Calu3 (cell line): Measurements from ENCODE around the gene ACOT11. TPM values are rescaled to one million over a fixed set of nuclear protein-coding genes. Genes with fewer than 3 reads are reported as not detected.

ENCODE experiments used
- BruUV-seq: library from RNA; stranded (reverse); fragments of 400-500 nt; replicated peaks from 2 replicates; lab custom pipeline; 2021; lab: Mats Ljungman, UMichigan
- CTCF ChIA-PET: fragments of 300-600 bp; sonication (Branson Sonifier 250); formaldehyde crosslinking; loops from one replicate; lab custom pipeline; 2022; ENCODE audit warnings: antibody characterized with exemption; lab: Charles Lee
- DNase-seq: peaks from one replicate; pipeline ENCODE4 v3.0.0; 2022
- H3K27ac Mint-ChIP-seq: one replicate; pipeline ENCODE4 v1.8.0; 2022; ENCODE audit warnings: mixed read lengths; ENCODE audit not compliant: unreplicated experiment
- H3K27me3 Mint-ChIP-seq: one replicate; pipeline ENCODE4 v1.8.0; 2022; ENCODE audit warnings: mixed read lengths; ENCODE audit not compliant: unreplicated experiment
- H3K36me3 Mint-ChIP-seq: one replicate; pipeline ENCODE4 v1.8.0; 2022; ENCODE audit warnings: mild to moderate bottlenecking, moderate library complexity, mixed read lengths; ENCODE audit not compliant: insufficient read depth, unreplicated experiment
- H3K4me1 Mint-ChIP-seq: one replicate; pipeline ENCODE4 v1.8.0; 2022; ENCODE audit warnings: mild to moderate bottlenecking, low read depth, mixed read lengths; ENCODE audit not compliant: unreplicated experiment
- H3K4me3 Mint-ChIP-seq: one replicate; pipeline ENCODE4 v1.8.0; 2022; ENCODE audit warnings: mild to moderate bottlenecking, low read depth, moderate library complexity, mixed read lengths; ENCODE audit not compliant: unreplicated experiment
- H3K9me3 Mint-ChIP-seq: one replicate; pipeline ENCODE4 v1.8.0; 2022; ENCODE audit warnings: low read depth, mixed read lengths; ENCODE audit not compliant: unreplicated experiment
- intact Hi-C: fragments of 100-400 bp; cut with micrococcal nuclease; formaldehyde crosslinking; loops from one replicate; pipeline ENCODE4 v1.10.0; 2022; ENCODE audit not compliant: unreplicated experiment
- total RNA-seq: library from RNA; stranded (reverse); gene quantifications from 2 replicates; pipeline ENCODE4 v1.2.3, GENCODE V29; 2022
- TF ChIP-seq, protein P1 (sequence below): fragments of 200-600 bp; IDR thresholded peaks from one replicate; pipeline ENCODE4 v1.8.0; 2022; ENCODE audit warnings: antibody characterized with exemption; ENCODE audit not compliant: unreplicated experiment

ACOT11 gene
- total RNA-seq, 1 experiment from 2014 or later = 10.4 TPM

DNA sequence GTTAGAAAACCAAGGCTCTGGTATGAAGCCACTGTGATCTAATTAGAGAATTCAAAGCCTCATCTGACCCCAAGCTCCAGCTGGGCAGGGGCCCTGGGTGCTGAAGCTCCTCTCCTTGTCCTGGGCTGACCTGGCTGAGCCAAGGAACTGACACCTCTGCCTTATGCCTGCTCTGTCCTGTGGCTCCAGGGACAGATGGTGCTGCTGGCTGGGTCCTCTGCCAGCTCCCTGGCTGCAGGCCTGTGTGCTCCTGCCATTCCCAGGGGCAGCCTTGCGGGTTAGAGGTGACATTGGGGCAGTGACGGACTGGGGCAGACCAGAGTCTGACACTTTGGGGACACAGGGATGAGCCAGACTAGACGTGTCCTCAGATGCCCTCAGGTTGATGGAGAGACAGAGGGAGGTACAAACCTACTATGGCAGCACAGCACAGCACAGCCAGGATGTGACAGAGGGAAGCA lies 11.8 kb downstream of the ACOT11 start:
- Mint-ChIP-seq H3K4me1 (peaks cover 7% of the 10 kb centered on the region), H3K27ac (no peak overlapping the region), H3K4me3 (no peak overlapping the region), H3K27me3 (no peaks in the 10 kb centered on the region), H3K36me3 (peaks cover 6% of the 10 kb centered on the region), H3K9me3 (no peaks in the 10 kb centered on the region)
- intact Hi-C loops = no loop called here
- CTCF ChIA-PET = no interaction called here
- TF ChIP-seq, protein P1, sequence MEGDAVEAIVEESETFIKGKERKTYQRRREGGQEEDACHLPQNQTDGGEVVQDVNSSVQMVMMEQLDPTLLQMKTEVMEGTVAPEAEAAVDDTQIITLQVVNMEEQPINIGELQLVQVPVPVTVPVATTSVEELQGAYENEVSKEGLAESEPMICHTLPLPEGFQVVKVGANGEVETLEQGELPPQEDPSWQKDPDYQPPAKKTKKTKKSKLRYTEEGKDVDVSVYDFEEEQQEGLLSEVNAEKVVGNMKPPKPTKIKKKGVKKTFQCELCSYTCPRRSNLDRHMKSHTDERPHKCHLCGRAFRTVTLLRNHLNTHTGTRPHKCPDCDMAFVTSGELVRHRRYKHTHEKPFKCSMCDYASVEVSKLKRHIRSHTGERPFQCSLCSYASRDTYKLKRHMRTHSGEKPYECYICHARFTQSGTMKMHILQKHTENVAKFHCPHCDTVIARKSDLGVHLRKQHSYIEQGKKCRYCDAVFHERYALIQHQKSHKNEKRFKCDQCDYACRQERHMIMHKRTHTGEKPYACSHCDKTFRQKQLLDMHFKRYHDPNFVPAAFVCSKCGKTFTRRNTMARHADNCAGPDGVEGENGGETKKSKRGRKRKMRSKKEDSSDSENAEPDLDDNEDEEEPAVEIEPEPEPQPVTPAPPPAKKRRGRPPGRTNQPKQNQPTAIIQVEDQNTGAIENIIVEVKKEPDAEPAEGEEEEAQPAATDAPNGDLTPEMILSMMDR = no peak
- DNase-seq = no peak
- no TSS peak for BruUV-seq

DNA sequence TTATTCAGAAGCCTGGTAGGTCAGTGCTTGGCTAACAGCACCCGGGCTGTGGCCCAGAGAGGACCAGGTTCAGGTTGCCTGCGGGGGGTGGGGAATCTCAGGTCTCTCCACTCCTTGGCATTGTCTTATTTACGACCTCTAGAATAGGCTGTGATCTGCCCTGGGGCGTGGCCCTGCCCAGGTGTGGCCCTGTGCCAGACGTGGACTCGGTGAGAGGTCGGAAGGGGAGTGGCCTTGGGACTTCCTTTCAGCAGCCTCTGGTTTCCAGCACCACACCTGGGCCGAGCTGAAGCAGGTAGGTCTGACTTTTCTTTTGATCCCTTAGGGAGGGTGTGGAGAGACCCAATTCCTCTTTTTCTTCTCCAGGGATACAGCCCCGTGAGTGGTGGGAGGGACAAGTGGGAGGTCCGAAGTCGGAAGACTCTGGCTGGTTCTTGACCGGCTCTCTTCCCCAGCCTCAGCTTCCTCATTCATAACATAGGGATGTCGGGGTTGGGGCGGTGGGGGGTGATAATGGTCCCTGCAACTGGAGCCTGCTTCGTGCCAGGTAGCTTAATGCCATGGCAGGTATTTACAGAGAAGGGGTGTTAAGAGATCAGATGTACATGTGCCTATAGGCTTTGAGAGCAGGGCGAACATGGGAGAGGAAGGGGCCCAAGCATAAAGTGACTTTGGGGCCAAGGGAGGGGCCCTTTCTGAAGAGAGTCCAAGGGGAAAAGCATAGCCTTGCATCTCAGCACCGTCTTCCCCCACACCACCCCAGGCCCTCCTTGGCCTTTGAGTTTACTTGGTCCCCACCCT lies 16.5 kb downstream of the ACOT11 start:
- DNase-seq = peak; percentile 90
- Mint-ChIP-seq H3K36me3 (peaks cover 9% of the 10 kb centered on the region), H3K27me3 (no peaks in the 10 kb centered on the region), H3K4me3 (peak overlapping the region; percentile 72), H3K27ac (no peak overlapping the region), H3K9me3 (no peaks in the 10 kb centered on the region), H3K4me1 (peaks cover 16% of the 10 kb centered on the region)
- BruUV-seq = TSS peak; percentile 69
- TF ChIP-seq, protein P1 = no peak
- CTCF ChIA-PET = interaction anchor here (0.7 to 1.1 kb wide), 4 partner anchors 8 to 573 kb away, joined by 3 to 4 read pairs (median 3); no protein-coding TSS in a partner anchor
- intact Hi-C loops = no loop called here

DNA sequence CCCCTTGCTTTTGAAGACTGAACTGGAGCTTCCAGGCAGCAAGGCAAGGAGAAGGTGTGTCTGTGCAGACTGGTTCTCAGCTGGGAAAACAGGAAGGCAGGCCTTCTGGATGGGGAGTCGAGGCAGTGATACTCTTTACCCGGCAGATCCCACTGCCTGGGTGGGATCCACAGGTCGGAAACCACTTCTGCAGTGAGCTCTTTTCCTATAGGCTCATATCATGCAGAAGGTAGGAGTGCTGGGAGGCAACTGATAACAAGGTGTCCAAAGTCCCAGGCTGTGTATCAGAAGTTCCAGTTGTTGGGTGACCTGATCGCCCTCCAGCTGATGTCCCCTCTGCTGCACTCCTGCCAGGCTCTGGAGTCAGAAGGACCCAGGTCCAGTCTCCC lies 17.1 kb downstream of the ACOT11 start:
- CTCF ChIA-PET = no interaction called here
- Mint-ChIP-seq H3K27ac (no peak overlapping the region), H3K9me3 (no peaks in the 10 kb centered on the region), H3K27me3 (no peaks in the 10 kb centered on the region), H3K4me1 (peaks cover 16% of the 10 kb centered on the region), H3K36me3 (peaks cover 9% of the 10 kb centered on the region), H3K4me3 (peak overlapping the region; percentile 72)
- BruUV-seq = no TSS peak
- DNase-seq = no peak
- intact Hi-C loops = no loop called here
- TF ChIP-seq, protein P1 = no peak

DNA sequence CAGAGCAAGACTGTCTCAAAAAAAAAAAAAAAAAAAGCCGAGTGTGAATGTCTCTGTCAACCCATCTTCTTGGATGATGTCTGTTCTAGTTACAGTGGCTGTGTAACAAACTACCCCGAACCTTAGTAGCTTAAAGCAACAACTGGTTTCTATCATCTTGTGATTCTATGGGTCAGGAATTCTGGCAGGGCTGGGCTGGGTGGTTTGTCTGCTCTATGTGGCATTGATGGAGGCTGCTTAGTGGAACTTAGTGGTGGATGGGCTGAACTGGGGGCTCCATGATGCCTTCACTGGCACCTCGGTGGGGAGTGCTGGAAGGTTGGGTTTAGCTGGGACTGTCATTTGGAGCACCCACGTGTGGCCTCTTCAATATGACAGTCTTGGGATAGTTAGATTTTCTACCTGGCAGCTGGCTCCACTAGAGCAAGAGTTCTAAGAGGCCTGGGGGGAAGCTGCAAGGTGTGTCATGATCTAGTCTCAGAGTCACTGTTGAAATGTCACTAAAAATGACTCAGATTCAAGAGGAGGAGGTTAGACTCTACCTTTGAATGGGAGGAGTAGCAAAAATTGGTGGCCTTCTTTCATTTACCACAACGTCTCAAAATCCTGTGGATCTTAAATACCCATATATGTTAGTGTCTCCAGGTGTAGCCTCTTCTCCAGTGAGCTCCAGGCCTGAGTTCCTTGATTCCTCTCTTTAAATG lies 18.6 kb downstream of the ACOT11 start:
- CTCF ChIA-PET = no interaction called here
- TF ChIP-seq, protein P1 = no peak
- Mint-ChIP-seq H3K27ac (no peak overlapping the region), H3K4me3 (no peak overlapping the region), H3K4me1 (peaks cover 16% of the 10 kb centered on the region), H3K36me3 (peaks cover 9% of the 10 kb centered on the region), H3K9me3 (no peaks in the 10 kb centered on the region), H3K27me3 (no peaks in the 10 kb centered on the region)
- intact Hi-C loops = no loop called here
- BruUV-seq = no TSS peak
- no peak for DNase-seq
